ENCODE measurements around the gene CCDC6. TPM values are rescaled to one million over a fixed set of nuclear protein-coding genes. Genes with fewer than 3 reads are reported as not detected.

The CCDC6 gene
- total RNA-seq, 4 donors from 2014 or later = 20.1 to 30.6 (median 24.1) TPM

DNA sequence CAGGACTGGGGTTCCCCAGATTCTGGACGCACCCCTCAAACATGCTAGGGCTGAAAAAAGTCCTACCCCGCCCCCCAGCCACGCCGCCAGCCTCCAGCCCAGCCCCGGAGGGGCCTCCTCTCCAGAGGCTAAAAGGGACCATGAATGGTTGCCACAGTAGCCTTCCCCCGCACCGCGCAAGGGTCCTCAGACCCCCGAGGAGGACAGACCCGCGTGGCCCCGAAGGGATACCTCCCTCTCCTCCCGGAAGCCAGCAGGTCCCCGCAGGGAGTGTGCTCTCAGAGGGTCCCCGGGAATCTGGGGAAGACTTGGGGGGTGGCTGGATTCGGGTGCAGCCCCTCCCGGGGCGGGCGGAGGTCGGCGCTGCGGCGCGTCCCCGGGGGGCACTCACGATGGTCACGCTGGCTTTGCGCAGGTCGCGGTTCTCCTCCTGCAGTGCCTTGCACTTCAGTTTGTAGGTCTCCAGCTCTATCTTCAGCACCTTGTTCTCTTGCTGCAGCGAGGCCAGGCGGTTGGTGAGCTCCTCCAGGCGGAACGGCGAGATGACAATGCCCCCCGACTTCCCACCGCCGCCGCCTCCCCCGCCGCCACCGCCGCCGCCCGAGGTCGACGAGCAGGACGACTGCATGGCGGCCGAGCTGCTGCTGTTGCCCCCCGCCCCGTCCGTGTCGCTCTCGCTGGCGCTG lies 482 bp downstream of the CCDC6 start:
- 0 to 3% methylated on average over 28 to 41 of the region's 56 CpGs for WGBS, 2 donors
- Histone ChIP-seq H3K27ac (peak overlapping the region; percentile 87 to 95 (median 92)), H3K4me3 (peak overlapping the region; percentile 69 to 98 (median 96)), H3K27me3 (no peaks in the 10 kb centered on the region), H3K4me1 (peaks cover 0 to 58% (median 24%) of the 10 kb centered on the region in 4 donors), H3K9me3 (no peaks in the 10 kb centered on the region), H3K36me3 (no peaks in the 10 kb centered on the region)
- TF ChIP-seq CTCF (IDR thresholded peaks at IDR 0.05) (no peak), POLR2A (IDR thresholded peaks at IDR 0.05) (no peak)
- DNase-seq (ENCODE audit: low spot score in 2 of 2) = no peak

DNA sequence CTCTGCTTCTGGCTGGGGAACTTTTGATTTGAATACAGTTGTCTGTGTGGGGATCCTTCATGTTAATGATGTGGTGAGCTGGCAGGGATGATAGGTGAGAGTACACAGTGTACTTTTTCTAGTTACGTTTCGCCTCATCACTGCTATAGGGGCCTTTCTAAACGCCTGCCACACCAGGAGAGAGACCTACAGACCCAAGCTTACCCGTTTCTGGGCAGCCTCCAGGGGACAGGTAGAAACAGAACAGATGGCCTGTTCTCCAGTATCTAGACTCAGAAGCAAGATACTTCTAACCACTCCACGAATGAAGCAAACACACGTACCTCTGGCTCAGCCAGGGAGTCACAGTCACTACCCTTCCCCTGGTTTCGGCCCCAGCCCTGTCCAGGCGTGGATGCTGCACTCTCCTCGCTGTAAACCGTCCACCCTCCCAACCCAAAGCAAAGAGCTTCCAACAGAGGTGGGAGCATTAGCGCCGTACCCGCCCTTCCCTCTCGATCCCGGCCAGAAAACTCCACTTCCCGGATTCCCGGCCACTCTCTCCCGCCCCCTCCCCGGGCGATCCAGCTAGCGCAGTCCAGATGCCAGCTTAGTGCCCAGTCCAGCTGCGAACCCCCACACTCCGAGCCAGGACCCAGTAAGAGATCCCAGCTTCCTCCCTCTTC lies 1.2 kb downstream of the CCDC6 start:
- DNase-seq (ENCODE audit: low spot score in 2 of 2) = no peak
- TF ChIP-seq CTCF (IDR thresholded peaks at IDR 0.05) = no peak
- TF ChIP-seq POLR2A (IDR thresholded peaks at IDR 0.05) = no peak
- Histone ChIP-seq H3K9me3 (no peaks in the 10 kb centered on the region), H3K27ac (peak overlapping the region; percentile 87 to 95 (median 92)), H3K27me3 (no peaks in the 10 kb centered on the region), H3K4me1 (peaks cover 0 to 65% (median 27%) of the 10 kb centered on the region in 4 donors), H3K4me3 (peak overlapping the region; percentile 69 to 98 (median 96)), H3K36me3 (no peaks in the 10 kb centered on the region)
- 2 to 4% methylated on average over 22 of the region's 23 CpGs for WGBS, 2 donors

DNA sequence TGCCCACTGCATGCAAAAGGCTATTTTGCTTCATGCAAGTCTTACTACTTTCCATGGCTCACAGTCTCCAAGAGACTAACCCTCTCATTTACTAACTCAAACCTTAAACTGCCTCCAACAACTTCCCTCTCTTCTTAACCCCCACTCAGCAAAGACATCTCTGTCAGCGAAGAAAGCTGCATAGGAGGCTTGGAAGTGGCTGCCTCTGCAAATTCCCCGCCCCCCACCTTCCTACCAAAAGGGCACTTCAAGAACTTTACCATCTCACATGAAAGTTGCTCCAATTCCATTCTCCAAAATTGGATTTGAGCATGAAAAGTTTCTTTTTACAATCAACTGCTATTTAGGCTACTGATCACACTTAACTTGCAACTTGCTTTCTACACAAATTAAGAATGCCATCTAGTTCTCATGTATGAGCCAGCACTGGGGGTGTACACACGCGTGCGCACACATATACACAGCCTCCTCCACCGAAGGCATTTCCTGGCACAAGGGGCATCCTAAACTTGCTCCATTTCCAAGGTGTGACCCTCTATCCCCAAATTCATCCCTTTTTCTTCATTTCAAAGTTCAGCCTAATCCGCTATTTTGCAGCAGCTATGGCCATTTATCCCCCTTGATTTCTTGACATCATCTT lies 1.8 kb downstream of the CCDC6 start:
- Histone ChIP-seq H3K4me1 (peaks cover 0 to 72% (median 31%) of the 10 kb centered on the region in 4 donors), H3K27ac (peak overlapping the region in 3 of 4 donors; percentile 92 to 95 (median 93))
- no peak for TF ChIP-seq EP300 (IDR thresholded peaks at IDR 0.05)
- no peak for TF ChIP-seq POLR2A (IDR thresholded peaks at IDR 0.05)
- no peak for TF ChIP-seq CTCF (IDR thresholded peaks at IDR 0.05)

GRCh38 chr10:59903871-59904270 lies 2.5 kb downstream of the CCDC6 start:
- Histone ChIP-seq H3K4me3 (no peak overlapping the region), H3K27me3 (no peaks in the 10 kb centered on the region), H3K4me1 (peaks cover 0 to 76% (median 34%) of the 10 kb centered on the region in 4 donors), H3K9me3 (no peaks in the 10 kb centered on the region), H3K36me3 (no peaks in the 10 kb centered on the region), H3K27ac (peak overlapping the region in 3 of 4 donors; percentile 92 to 95 (median 93))
- no peak for TF ChIP-seq EP300 (IDR thresholded peaks at IDR 0.05)
- TF ChIP-seq POLR2A (IDR thresholded peaks at IDR 0.05) = no peak
- TF ChIP-seq CTCF (IDR thresholded peaks at IDR 0.05) = no peak
- WGBS, 2 donors = 53% methylated on average over 6 of the region's 6 CpGs
- DNase-seq (ENCODE audit: low spot score in 2 of 2) = no peak

More for the DNA sequence above, 1.8 kb downstream of the CCDC6 start:
- H3K27me3 ChIP-seq = no peaks in the 10 kb centered on the region
- H3K9me3 ChIP-seq = no peaks in the 10 kb centered on the region
- H3K36me3 ChIP-seq = no peaks in the 10 kb centered on the region
- H3K4me3 ChIP-seq = peak overlapping the region; percentile 69 to 98 (median 96)
- 56 to 66% methylated on average over 7 of the region's 7 CpGs for WGBS, 2 donors
- DNase-seq (ENCODE audit: low spot score in 2 of 2) = no peak

DNA sequence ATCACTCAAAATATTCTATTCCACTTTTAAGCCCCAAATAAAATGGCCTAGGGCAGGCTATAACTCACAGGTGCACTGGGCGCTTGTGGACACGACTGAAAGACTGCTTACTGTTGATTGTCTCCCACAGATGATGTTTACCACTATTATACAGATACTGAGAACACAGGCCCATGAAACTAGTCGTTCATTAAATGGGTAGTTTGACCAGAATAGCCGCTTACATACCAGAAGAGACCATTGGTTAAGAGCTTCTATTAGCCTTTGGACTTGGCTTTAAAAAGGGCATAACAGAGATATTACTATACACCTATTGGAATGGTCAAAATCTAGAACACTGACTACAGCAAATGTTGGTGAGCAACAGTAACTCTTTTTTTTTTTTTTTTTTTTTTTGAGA lies 4.3 kb downstream of the CCDC6 start:
- DNase-seq (ENCODE audit: low spot score in 2 of 2) = no peak
- 82 to 92% methylated on average over 4 of the region's 4 CpGs for WGBS, 2 donors
- Histone ChIP-seq H3K36me3 (no peaks in the 10 kb centered on the region), H3K9me3 (no peaks in the 10 kb centered on the region), H3K27ac (no peak overlapping the region), H3K4me1 (peaks cover 0 to 78% (median 35%) of the 10 kb centered on the region in 4 donors), H3K4me3 (no peak overlapping the region), H3K27me3 (no peaks in the 10 kb centered on the region)
- TF ChIP-seq EP300 (IDR thresholded peaks at IDR 0.05) = no peak
- no peak for TF ChIP-seq CTCF (IDR thresholded peaks at IDR 0.05)
- TF ChIP-seq POLR2A (IDR thresholded peaks at IDR 0.05) = no peak
